ENCODE measurements around the gene RAC3. TPM values are rescaled to one million over a fixed set of nuclear protein-coding genes. Genes with fewer than 3 reads are reported as not detected.
A peak's percentile ranks its signal among the peaks of the same experiment; 100 is the strongest.

The RAC3 gene
- total and polyA plus RNA-seq, 2 of the 8 experiments (the other 6 are each of a cell fraction or from before 2014, with no cell fraction given) = 177 to 299 TPM

- no peak overlapping the region for H3K4me2 ChIP-seq (ENCODE audit: insufficient read depth in 1 of 2, low read depth in 2 of 2, low read length in 2 of 2)
- peaks cover 6% of the 10 kb centered on the region; the same call in 1 of the 2 replicates for H3K23me2 ChIP-seq (ENCODE audit: low read depth, low read length)
- no peak overlapping the region for H3K4me3 ChIP-seq (ENCODE audit: extremely low read depth in 1 of 4, insufficient read depth in 2 of 4, low read depth in 3 of 4, low read length in 4 of 4)
- WGBS, 2 experiments (ENCODE audit: extremely low coverage in 1 of 2, insufficient coverage in 1 of 2, insufficient read length in 1 of 2, insufficient replicate concordance in 2 of 2, low coverage in 1 of 2, low lambda C conversion rate in 2 of 2, missing lambda C conversion rate in 1 of 2) = 95% methylated on average over 37 of the region's 38 CpGs; no CpG with 5 or more reads in 1 of the 2 experiments
- no peak overlapping the region for H3K18ac ChIP-seq (ENCODE audit: extremely low read depth, low read length)
- H3K9me3 ChIP-seq (ENCODE audit: insufficient read depth in 2 of 2, low read depth in 1 of 2, low read length in 1 of 2) = no peaks in the 10 kb centered on the region
- CTCF ChIA-PET (ENCODE audit: partially characterized antibody) = interaction anchor here (1.0 to 5.4 kb wide), 7 partner anchors 8 to 100 kb away, joined by 3 to 40 read pairs (median 3); partner anchors contain the start of genes DCXR, DUS1L and RAC3
- H2BK20ac ChIP-seq (ENCODE audit: low read length) = no peak overlapping the region
- H3K27ac ChIP-seq (ENCODE audit: low read depth, low read length) = no peak overlapping the region
- TF ChIP-seq CREB1 (IDR thresholded peaks at IDR 0.05) = peak; percentile 73
- TF ChIP-seq BACH1 (IDR thresholded peaks at IDR 0.05; ENCODE audit: low read length) = no peak
- H3K14ac ChIP-seq (ENCODE audit: insufficient read length) = no peak overlapping the region
- H4K8ac ChIP-seq (ENCODE audit: extremely low read depth, insufficient read depth, low read length) = peak overlapping the region; percentile 79; the same call in 1 of the 2 replicates
- no peak overlapping the region for H3K23ac ChIP-seq (ENCODE audit: insufficient read length)
- no peak for DNase-seq (ENCODE audit: low read depth in 1 of 2, low spot score in 2 of 2)
- no peak overlapping the region for H2BK12ac ChIP-seq (ENCODE audit: low read depth, low read length)
- no peak overlapping the region for H4K91ac ChIP-seq (replicated peaks; ENCODE audit: insufficient read length, low read length)
- H3K36me3 ChIP-seq (ENCODE audit: control insufficient read depth in 2 of 4, insufficient read depth in 4 of 4, low read length in 3 of 4) = peaks cover 7 to 29% (median 19%) of the 10 kb centered on the region in 4 experiments
- H3K4ac ChIP-seq (replicated peaks; ENCODE audit: insufficient read length, low read depth, low read length) = no peak overlapping the region
- no peak for FAIRE-seq
- no peak overlapping the region for H3K56ac ChIP-seq (replicated peaks; ENCODE audit: insufficient read length, low read depth, low read length)
- peaks cover 0 to 12% of the 10 kb centered on the region in 2 experiments; a peak in 1 of 4 replicates for H3K79me2 ChIP-seq (ENCODE audit: control insufficient read depth in 1 of 2, insufficient read depth in 2 of 2, low read length in 2 of 2)
- H3K9ac ChIP-seq (replicated peaks in 1 of 4; ENCODE audit: extremely low read depth in 1 of 4, low read depth in 3 of 4, low read length in 3 of 4) = no peak overlapping the region
- H3K79me1 ChIP-seq (ENCODE audit: low read depth, low read length) = peaks cover 6% of the 10 kb centered on the region; the same call in 1 of the 2 replicates
- H3K27me3 ChIP-seq (replicated peaks in 1 of 4; ENCODE audit: control insufficient read depth in 3 of 4, extremely low read depth in 1 of 4, insufficient read depth in 3 of 4, low read length in 3 of 4) = no peaks in the 10 kb centered on the region; a peak in 1 of 7 replicates
- H2BK15ac ChIP-seq (ENCODE audit: low read length) = no peak overlapping the region
- peaks cover 4 to 19% of the 10 kb centered on the region in 2 experiments for H4K20me1 ChIP-seq (replicated peaks in 1 of 2; ENCODE audit: control insufficient read depth in 1 of 2, insufficient read depth in 2 of 2, low read length in 2 of 2)
- no peak overlapping the region for H2BK120ac ChIP-seq (replicated peaks; ENCODE audit: low read depth, low read length)
- H2BK5ac ChIP-seq (ENCODE audit: low read depth, low read length) = no peak overlapping the region
- no peak overlapping the region for H2AFZ ChIP-seq (ENCODE audit: low read length)
- POLR2A ChIA-PET (ENCODE audit: partially characterized antibody) = interaction anchor here (0.7 to 13.2 kb wide), 14 partner anchors 11 to 111 kb away, joined by 3 to 161 read pairs (median 3); partner anchors contain the start of genes DUS1L and RAC3
- H2AK5ac ChIP-seq (ENCODE audit: low read depth, low read length) = no peak overlapping the region
- H4K5ac ChIP-seq (ENCODE audit: insufficient read length, low read depth, low read length) = no peak overlapping the region
- H3K4me1 ChIP-seq (replicated peaks in 1 of 4; ENCODE audit: control insufficient read depth in 3 of 4, insufficient read depth in 4 of 4, low read length in 3 of 4) = peaks cover 0 to 11% (median 6%) of the 10 kb centered on the region in 4 experiments; a peak in 5 of 7 replicates
Observed at GRCh38 chr17:82054351-82055022, 23.0 kb downstream of the RAC3 start.

All from H1 (cell line).